Stimulated activated CD8-positive, alpha-beta memory T cell treated with anti-CD3 and anti-CD28 coated beads, Interleukin-4, amount 100 ng/mL, for 4 hours (primary cell): Measurements from ENCODE around the gene TSHZ2.

Experiments
- DNase-seq, 2 donors: peaks; one replicate each; pipeline ENCODE4 v3.0.0-alpha.2; 2020; ENCODE audit warnings: low read depth in 2 of 2, low spot score in 1 of 2

The TSHZ2 gene

GRCh38 chr20:53224851-53225250 lies 252.7 kb downstream of the TSHZ2 start:
- DNase-seq = no peak

- no peak for DNase-seq
Measured at GRCh38 chr20:53226826-53227225, 254.7 kb downstream of the TSHZ2 start.

- no peak for DNase-seq
Measured at GRCh38 chr20:53227523-53227922, 255.4 kb downstream of the TSHZ2 start.

GRCh38 chr20:53231061-53231460 lies 258.9 kb downstream of the TSHZ2 start:
- no peak for DNase-seq

GRCh38 chr20:53237461-53237860 lies 265.3 kb downstream of the TSHZ2 start:
- no peak for DNase-seq

GRCh38 chr20:53238121-53238660 lies 266.0 kb downstream of the TSHZ2 start:
- DNase-seq = no peak

- DNase-seq = no peak
Measured at GRCh38 chr20:53243152-53243551, 271.0 kb downstream of the TSHZ2 start.

- no peak for DNase-seq
Measured at GRCh38 chr20:53244711-53245110, 272.6 kb downstream of the TSHZ2 start.

GRCh38 chr20:53245574-53245973 lies 273.4 kb downstream of the TSHZ2 start:
- no peak for DNase-seq

- DNase-seq = no peak
Measured at GRCh38 chr20:53247468-53248103, 275.4 kb downstream of the TSHZ2 start.

GRCh38 chr20:53250456-53250855 lies 278.3 kb downstream of the TSHZ2 start:
- DNase-seq = no peak

GRCh38 chr20:53252002-53252401 lies 279.8 kb downstream of the TSHZ2 start:
- DNase-seq = no peak

- DNase-seq = no peak
Measured at GRCh38 chr20:53253668-53254067, 281.5 kb downstream of the TSHZ2 start.

GRCh38 chr20:53255102-53255710 lies 283.0 kb downstream of the TSHZ2 start:
- no peak for DNase-seq

GRCh38 chr20:53258741-53259140 lies 286.6 kb downstream of the TSHZ2 start:
- DNase-seq = no peak

GRCh38 chr20:53260168-53260567 lies 288.0 kb downstream of the TSHZ2 start:
- no peak for DNase-seq

- DNase-seq = no peak
Measured at GRCh38 chr20:53260591-53260990, 288.4 kb downstream of the TSHZ2 start.

- DNase-seq = no peak
Measured at GRCh38 chr20:53262365-53262764, 290.2 kb downstream of the TSHZ2 start.

GRCh38 chr20:53263554-53264438 lies 291.6 kb downstream of the TSHZ2 start:
- no peak for DNase-seq

- DNase-seq = no peak
Measured at GRCh38 chr20:53264604-53265003, 292.4 kb downstream of the TSHZ2 start.

GRCh38 chr20:53265304-53265875 lies 293.2 kb downstream of the TSHZ2 start:
- DNase-seq = no peak
